Sigmoid colon (tissue), 3 donors: ENCODE results near the gene PRKCZ.

Experiments
- CTCF ChIP-seq, 4 experiments: fragments of 450-650 bp in 3 of 4; fragments of 200-600 bp in 1 of 4; IDR thresholded peaks; one replicate each; pipeline ENCODE4 v1.5.1; 2016 to 2019; ENCODE audit warnings: antibody characterized with exemption in 4 of 4, mild to moderate bottlenecking in 3 of 4, moderate library complexity in 2 of 4
- POLR2A ChIP-seq, 2 donors: fragments of 450-650 bp; IDR thresholded peaks; one replicate each; pipeline ENCODE4 v1.6.1; 2016; ENCODE audit warnings: antibody characterized with exemption in 2 of 2, mild to moderate bottlenecking in 2 of 2, moderate library complexity in 2 of 2

- TF ChIP-seq CTCF (IDR thresholded peaks at IDR 0.05): peak; percentile 88 to 99 (median 96)
- peak in 1 of 2 donors; percentile 41 for TF ChIP-seq POLR2A (IDR thresholded peaks at IDR 0.05)
Observed at GRCh38 chr1:2194898-2195673, 144.9 kb downstream of the PRKCZ start.
